Vagina (tissue), 2 donors: ENCODE results near the gene MB21D2.

Source experiments
- POLR2A ChIP-seq, 2 donors: fragments of 450-650 bp; IDR thresholded peaks; one replicate each; pipeline ENCODE4 v1.6.1; 2017; ENCODE audit warnings: antibody characterized with exemption in 2 of 2, mild to moderate bottlenecking in 2 of 2, moderate library complexity in 2 of 2
- POLR2AphosphoS5 ChIP-seq, 2 donors: sonication (generic); formaldehyde crosslinking; IDR thresholded peaks; one replicate each; pipeline ENCODE4 v1.9.0; 2017; ENCODE audit warnings: antibody characterized with exemption in 2 of 2, mild to moderate bottlenecking in 2 of 2, low read depth in 1 of 2; ENCODE audit not compliant: insufficient read depth in 1 of 2
- TF ChIP-seq, protein P1 (sequence below), 3 experiments: fragments of 450-650 bp in 2 of 3; fragments of 200-600 bp in 1 of 3; sonication (generic) in 1 of 3; IDR thresholded peaks; one replicate each; pipeline ENCODE4 v1.5.1; 2017 to 2019; ENCODE audit warnings: antibody characterized with exemption in 3 of 3, mild to moderate bottlenecking in 2 of 3, moderate library complexity in 2 of 3

DNA sequence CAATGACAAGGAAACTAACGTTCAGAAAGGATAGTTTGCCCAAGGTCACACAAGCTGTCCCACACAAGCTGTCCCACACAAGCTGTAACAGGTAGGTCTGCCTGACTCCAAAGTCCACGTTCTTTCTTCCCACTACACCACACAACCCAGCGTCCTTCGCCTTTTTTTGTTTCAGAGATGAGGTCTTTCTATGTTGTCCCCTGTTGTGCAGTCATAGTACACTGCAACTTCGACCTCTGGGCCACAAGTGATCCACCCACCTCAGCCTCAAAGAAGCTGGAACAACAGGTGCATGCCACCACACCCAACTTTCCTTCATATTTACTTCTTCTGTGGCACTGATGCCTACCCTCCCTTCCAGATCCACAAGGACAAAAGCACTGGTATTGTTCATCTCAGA, 21.4 kb downstream of the MB21D2 start:
- TF ChIP-seq, protein P1, sequence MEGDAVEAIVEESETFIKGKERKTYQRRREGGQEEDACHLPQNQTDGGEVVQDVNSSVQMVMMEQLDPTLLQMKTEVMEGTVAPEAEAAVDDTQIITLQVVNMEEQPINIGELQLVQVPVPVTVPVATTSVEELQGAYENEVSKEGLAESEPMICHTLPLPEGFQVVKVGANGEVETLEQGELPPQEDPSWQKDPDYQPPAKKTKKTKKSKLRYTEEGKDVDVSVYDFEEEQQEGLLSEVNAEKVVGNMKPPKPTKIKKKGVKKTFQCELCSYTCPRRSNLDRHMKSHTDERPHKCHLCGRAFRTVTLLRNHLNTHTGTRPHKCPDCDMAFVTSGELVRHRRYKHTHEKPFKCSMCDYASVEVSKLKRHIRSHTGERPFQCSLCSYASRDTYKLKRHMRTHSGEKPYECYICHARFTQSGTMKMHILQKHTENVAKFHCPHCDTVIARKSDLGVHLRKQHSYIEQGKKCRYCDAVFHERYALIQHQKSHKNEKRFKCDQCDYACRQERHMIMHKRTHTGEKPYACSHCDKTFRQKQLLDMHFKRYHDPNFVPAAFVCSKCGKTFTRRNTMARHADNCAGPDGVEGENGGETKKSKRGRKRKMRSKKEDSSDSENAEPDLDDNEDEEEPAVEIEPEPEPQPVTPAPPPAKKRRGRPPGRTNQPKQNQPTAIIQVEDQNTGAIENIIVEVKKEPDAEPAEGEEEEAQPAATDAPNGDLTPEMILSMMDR (IDR thresholded peaks at IDR 0.05), result no peak
- TF ChIP-seq POLR2A (IDR thresholded peaks at IDR 0.05) (no peak), POLR2AphosphoS5 (IDR thresholded peaks at IDR 0.05; ENCODE audit: insufficient read depth in 1 of 2, low read depth in 1 of 2) (no peak)
